NCI-H2029 (cell line): ENCODE measurements around the gene ABHD5.

Source experiments
- DNase-seq: peaks from one replicate; lab custom pipeline; 2025; lab: John Stamatoyannopoulos, UW

Gene ABHD5

GRCh38 chr3:43718296-43718695 is 27.6 kb downstream of the ABHD5 start:
- no peak for DNase-seq

GRCh38 chr3:43723121-43723734 is 32.5 kb downstream of the ABHD5 start:
- no peak for DNase-seq

GRCh38 chr3:43726521-43726920 is 35.8 kb downstream of the ABHD5 start:
- DNase-seq = no peak

- no peak for DNase-seq
These were observed 37.2 kb downstream of the ABHD5 start for GRCh38 chr3:43727930-43728329.

- DNase-seq = no peak
These were observed 37.7 kb downstream of the ABHD5 start for GRCh38 chr3:43728476-43728875.

- DNase-seq = no peak
These were observed 38.2 kb downstream of the ABHD5 start for GRCh38 chr3:43728947-43729346.

GRCh38 chr3:43729707-43730414 is 39.1 kb downstream of the ABHD5 start:
- DNase-seq = peak; percentile 53

- DNase-seq = no peak
These were observed 42.1 kb downstream of the ABHD5 start for GRCh38 chr3:43732747-43733425.

GRCh38 chr3:43733459-43734384 is 43.0 kb downstream of the ABHD5 start:
- DNase-seq = no peak

- DNase-seq = no peak
These were observed 43.9 kb downstream of the ABHD5 start for GRCh38 chr3:43734685-43735084.

GRCh38 chr3:43735618-43736017 is 44.9 kb downstream of the ABHD5 start:
- no peak for DNase-seq

- DNase-seq = no peak
These were observed 46.1 kb downstream of the ABHD5 start for GRCh38 chr3:43736558-43737440.

- DNase-seq = no peak
These were observed 47.6 kb downstream of the ABHD5 start for GRCh38 chr3:43738305-43738704.

- DNase-seq = no peak
These were observed 52.2 kb downstream of the ABHD5 start for GRCh38 chr3:43742920-43743319.

GRCh38 chr3:43747641-43748040 is 56.9 kb downstream of the ABHD5 start:
- no peak for DNase-seq

- no peak for DNase-seq
These were observed 57.4 kb downstream of the ABHD5 start for GRCh38 chr3:43748179-43748578.

GRCh38 chr3:43748645-43749044 is 57.9 kb downstream of the ABHD5 start:
- no peak for DNase-seq

GRCh38 chr3:43752905-43753304 is 62.2 kb downstream of the ABHD5 start:
- DNase-seq = no peak

- DNase-seq = no peak
These were observed 63.3 kb downstream of the ABHD5 start for GRCh38 chr3:43753741-43754715.
